Sigmoid colon (tissue), 7 donors: ENCODE measurements around the gene HHATL. TPM values are rescaled to one million over a fixed set of nuclear protein-coding genes. Genes with fewer than 3 reads are reported as not detected.

ENCODE experiments used
- DNase-seq: peaks from one replicate; pipeline ENCODE4 v3.0.0-alpha.2; 2019
- H3K27ac ChIP-seq, 4 donors: fragments of 200-600 bp; sonication (generic); one replicate each; pipeline ENCODE4 v1.5.1; 2016 to 2019; ENCODE audit warnings: mild to moderate bottlenecking in 1 of 4
- H3K27me3 ChIP-seq, 3 donors: fragments of 200-600 bp; sonication (generic); one replicate each; pipeline ENCODE4 v1.5.1; 2019; ENCODE audit warnings: mild to moderate bottlenecking in 1 of 3
- H3K36me3 ChIP-seq, 4 donors: fragments of 200-600 bp; sonication (generic); one replicate each; pipeline ENCODE4 v1.5.1; 2016 to 2019
- H3K4me1 ChIP-seq, 4 donors: fragments of 200-600 bp; sonication (generic); one replicate each; pipeline ENCODE4 v1.5.1; 2017 to 2019
- H3K4me3 ChIP-seq, 4 donors: fragments of 200-600 bp; sonication (generic); one replicate each; pipeline ENCODE4 v1.5.1; 2017 to 2019; ENCODE audit warnings: mild to moderate bottlenecking in 2 of 4, moderate library complexity in 1 of 4
- H3K9me3 ChIP-seq, 4 donors: fragments of 200-600 bp in 3 of 4; sonication (generic) in 3 of 4; one replicate each; pipeline versions ENCODE4 v1.5.1 to v1.6.1; 2013 to 2019
- CTCF ChIP-seq, 4 experiments: fragments of 450-650 bp in 3 of 4; fragments of 200-600 bp in 1 of 4; IDR thresholded peaks; one replicate each; pipeline ENCODE4 v1.5.1; 2016 to 2019; ENCODE audit warnings: antibody characterized with exemption in 4 of 4, mild to moderate bottlenecking in 3 of 4, moderate library complexity in 2 of 4
- EP300 ChIP-seq, 4 donors: sonication (generic); formaldehyde crosslinking; IDR thresholded peaks; one replicate each; pipeline ENCODE4 v1.6.1; 2017; ENCODE audit warnings: antibody characterized with exemption in 4 of 4
- POLR2A ChIP-seq, 2 donors: fragments of 450-650 bp; IDR thresholded peaks; one replicate each; pipeline ENCODE4 v1.6.1; 2016; ENCODE audit warnings: antibody characterized with exemption in 2 of 2, mild to moderate bottlenecking in 2 of 2, moderate library complexity in 2 of 2
- POLR2AphosphoS5 ChIP-seq, 4 donors: sonication (generic); formaldehyde crosslinking; IDR thresholded peaks; one replicate each; pipeline ENCODE4 v1.6.1; 2017; ENCODE audit warnings: antibody characterized with exemption in 4 of 4
- WGBS, 2 donors: extraction: QIAGEN DNeasy Blood & Tissue Kit; methylation state at CpG; one replicate each; pipeline ENCODE4 v1.1.7; 2013; 5-methylcytosine and 5-hydroxymethylcytosine counted together
- intact Hi-C: fragments of 100-400 bp; cut with DNase I; formaldehyde crosslinking; loops from one replicate; pipeline ENCODE4 v1.15.1; 2023
- polyA plus RNA-seq, 3 donors: library from polyadenylated mRNA; stranded (reverse); fragments of 200-250 nt; gene quantifications; one replicate each; pipeline ENCODE4 v1.2.3, GENCODE V29; 2013
- total RNA-seq, 4 donors: library from RNA; depleted of rRNA; stranded (reverse); fragments of >200 nt; gene quantifications; one replicate each; pipeline ENCODE4 v1.1.0, GENCODE V29; 2016
- donor health status: healthy with polysubstance abuse.
- donor health status: Bipolar disorder and iron deficiency.
- donor health status: healthy.

Gene HHATL
- total and polyA plus RNA-seq, 7 donors: 0.31 to 1.4 TPM; not detected in 5

DNA sequence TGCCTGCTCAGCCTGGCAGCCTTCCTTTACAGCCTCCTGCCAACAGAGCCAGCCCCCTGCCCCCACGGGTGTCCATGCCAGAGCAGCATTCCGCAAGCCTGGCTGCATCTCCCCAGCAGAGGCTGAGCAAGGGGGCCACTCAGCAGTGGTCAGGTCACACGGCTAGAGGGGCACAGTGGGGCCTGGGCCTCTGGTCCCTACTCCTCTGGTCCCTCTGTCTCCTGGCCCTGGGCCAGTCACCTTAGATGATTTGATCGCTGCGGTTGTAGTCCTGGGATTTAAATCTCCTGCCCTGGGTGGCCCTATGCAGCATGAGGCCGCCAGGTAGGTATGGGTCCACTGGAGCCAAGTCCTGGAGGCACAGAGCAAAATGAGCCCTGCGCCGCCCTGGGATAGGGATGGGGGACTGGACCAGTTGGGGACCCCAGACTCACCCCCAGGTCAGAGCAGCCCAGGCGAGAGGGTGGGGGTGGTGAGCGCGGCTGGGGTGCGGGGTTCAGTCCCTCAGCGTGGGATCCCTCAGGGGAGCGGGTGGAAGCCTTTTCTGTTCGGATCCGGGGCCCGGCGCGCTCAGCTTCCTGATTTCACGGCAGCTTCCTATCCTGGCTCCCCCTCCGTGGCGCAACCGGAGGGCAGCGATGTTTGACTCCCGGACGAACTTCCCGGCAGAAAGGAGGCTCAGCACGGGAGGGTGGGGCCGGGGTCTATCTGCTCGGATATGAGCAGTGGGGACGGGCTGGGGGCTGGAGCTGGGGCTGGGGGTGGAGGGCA lies 48.9 kb downstream of the HHATL start, which contains the start of gene ZBTB47:
TSS of gene ZBTB47 (plus strand) at position 138 of the 771 bp plus-strand sequence. CDS start 4,659 bp downstream, outside the sequence.
- TF ChIP-seq CTCF (IDR thresholded peaks at IDR 0.05) (peak in 1 of 4 experiments; percentile 10), EP300 (IDR thresholded peaks at IDR 0.05) (no peak), POLR2AphosphoS5 (IDR thresholded peaks at IDR 0.05) (peak in 1 of 4 donors; percentile 42)
- Histone ChIP-seq H3K4me1 (peaks cover 0 to 80% (median 67%) of the 10 kb centered on the region in 4 donors), H3K27me3 (no peaks in the 10 kb centered on the region), H3K27ac (peak within 1 kb of the TSS; percentile 93 to 98 (median 96)), H3K4me3 (peak within 1 kb of the TSS; percentile 74 to 96 (median 93)), H3K9me3 (no peaks in the 10 kb centered on the region), H3K36me3 (peaks cover 0 to 22% (median 4%) of the 10 kb centered on the region in 4 donors)
- intact Hi-C loops: loop anchor here (2.0 to 5.0 kb wide), 2 partner anchors 53 to 71 kb away; partner anchors contain the start of genes NKTR and SEC22C
- peak; percentile 88 for DNase-seq
- WGBS, 2 donors: 7 to 13% methylated on average over 31 of the region's 31 CpGs

GRCh38 chr3:42653303-42653559 lies 49.4 kb downstream of the HHATL start:
- WGBS, 2 donors: 41 to 65% methylated on average over 3 of the region's 3 CpGs
- peak overlapping the region; percentile 93 to 98 (median 96) for H3K27ac ChIP-seq

GRCh38 chr3:42652611-42653302 lies 49.8 kb downstream of the HHATL start:
- peaks cover 0 to 78% (median 64%) of the 10 kb centered on the region in 4 donors for H3K4me1 ChIP-seq
- intact Hi-C loops: loop anchor here (2.0 to 5.0 kb wide), 2 partner anchors 52 to 70 kb away; partner anchors contain the start of genes NKTR and SEC22C
- H3K27me3 ChIP-seq: no peaks in the 10 kb centered on the region
- peak; percentile 85 for DNase-seq
- 29 to 38% methylated on average over 7 of the region's 7 CpGs for WGBS, 2 donors
- peak overlapping the region; percentile 93 to 98 (median 96) for H3K27ac ChIP-seq
- H3K9me3 ChIP-seq: no peaks in the 10 kb centered on the region
- H3K36me3 ChIP-seq: peaks cover 0 to 21% (median 0%) of the 10 kb centered on the region in 4 donors
- TF ChIP-seq CTCF (IDR thresholded peaks at IDR 0.05): no peak
- peak; percentile 63 to 68 for TF ChIP-seq POLR2A (IDR thresholded peaks at IDR 0.05)
- TF ChIP-seq POLR2AphosphoS5 (IDR thresholded peaks at IDR 0.05): peak; percentile 70 to 91 (median 86)
- peak overlapping the region; percentile 74 to 96 (median 85) for H3K4me3 ChIP-seq

More at GRCh38 chr3:42653303-42653559, 49.4 kb downstream of the HHATL start:
- H3K27me3 ChIP-seq: no peaks in the 10 kb centered on the region
- no peak for DNase-seq
- peaks cover 0 to 77% (median 62%) of the 10 kb centered on the region in 4 donors for H3K4me1 ChIP-seq
- no peaks in the 10 kb centered on the region for H3K9me3 ChIP-seq
- peaks cover 0 to 22% (median under 1%) of the 10 kb centered on the region in 4 donors for H3K36me3 ChIP-seq
- intact Hi-C loops: loop anchor here (2.0 to 5.0 kb wide), 2 partner anchors 52 to 71 kb away; partner anchors contain the start of genes NKTR and SEC22C
- H3K4me3 ChIP-seq: peak overlapping the region; percentile 74 to 96 (median 85)
- TF ChIP-seq POLR2A (IDR thresholded peaks at IDR 0.05): no peak
- no peak for TF ChIP-seq CTCF (IDR thresholded peaks at IDR 0.05)
- no peak for TF ChIP-seq EP300 (IDR thresholded peaks at IDR 0.05)
- TF ChIP-seq POLR2AphosphoS5 (IDR thresholded peaks at IDR 0.05): no peak

GRCh38 chr3:42652251-42652610 lies 50.4 kb downstream of the HHATL start:
- Histone ChIP-seq H3K27ac (peak overlapping the region; percentile 93 to 98 (median 96)), H3K9me3 (no peaks in the 10 kb centered on the region), H3K4me1 (peaks cover 0 to 76% (median 63%) of the 10 kb centered on the region in 4 donors), H3K36me3 (peaks cover 0 to 27% (median 0%) of the 10 kb centered on the region in 4 donors), H3K27me3 (no peaks in the 10 kb centered on the region), H3K4me3 (peak overlapping the region in 3 of 4 donors; percentile 74 to 96 (median 93))
- intact Hi-C loops: loop anchor here (2.0 to 5.0 kb wide), 2 partner anchors 51 to 70 kb away; partner anchors contain the start of genes NKTR and SEC22C
- WGBS, 2 donors: 46 to 58% methylated on average over 1 of the region's 1 CpG
- DNase-seq: no peak
- TF ChIP-seq CTCF (IDR thresholded peaks at IDR 0.05) (no peak), POLR2A (IDR thresholded peaks at IDR 0.05) (no peak), POLR2AphosphoS5 (IDR thresholded peaks at IDR 0.05) (no peak), EP300 (IDR thresholded peaks at IDR 0.05) (no peak)
